Keratinocyte (primary cell): ENCODE measurements around the gene SPECC1. TPM values are rescaled to one million over a fixed set of nuclear protein-coding genes. Genes with fewer than 3 reads are reported as not detected.

Experiments
- DNase-seq: peaks from one replicate; pipeline ENCODE4 v3.0.0-alpha.2; 2011; ENCODE audit warnings: low read depth, missing footprints, low spot score
- FAIRE-seq: peaks from 2 replicates; lab custom pipeline; 2011; peaks lifted over from hg19 to GRCh38; lab: Jason Lieb, UNC
- H2AFZ ChIP-seq: 2 replicates; pipeline ENCODE4 v1.6.0; 2012; ENCODE audit warnings: low read length, control low read depth, inconsistent platforms; ENCODE audit not compliant: control insufficient read depth
- H3K27ac ChIP-seq: 2 replicates; pipeline ENCODE4 v1.5.1; 2011; ENCODE audit warnings: low read length; ENCODE audit not compliant: control insufficient read depth, insufficient read depth
- H3K27me3 ChIP-seq: 3 replicates; pipeline ENCODE4 v1.6.0; 2011; ENCODE audit warnings: low read length; ENCODE audit not compliant: control insufficient read depth, insufficient read depth; ENCODE audit errors: extremely low read depth
- H3K36me3 ChIP-seq, 2 experiments: 2 replicates in 1 of 2; 3 replicates in 1 of 2; pipeline ENCODE4 v1.5.1; 2011; ENCODE audit warnings: low read length in 2 of 2, mild to moderate bottlenecking in 1 of 2; ENCODE audit not compliant: control insufficient read depth in 2 of 2, insufficient read depth in 2 of 2; ENCODE audit errors: extremely low read depth in 1 of 2
- H3K4me1 ChIP-seq: 3 replicates; pipeline ENCODE4 v1.5.1; 2011; ENCODE audit warnings: low read length; ENCODE audit not compliant: control insufficient read depth, insufficient read depth; ENCODE audit errors: extremely low read depth
- H3K4me2 ChIP-seq: 3 replicates; pipeline ENCODE4 v1.6.0; 2011; ENCODE audit warnings: low read depth, low read length; ENCODE audit not compliant: control insufficient read depth, insufficient read depth; ENCODE audit errors: extremely low read depth
- H3K4me3 ChIP-seq, 3 experiments: fragments of 200-600 bp in 1 of 3; sonication (generic) in 1 of 3; 2 replicates in 2 of 3; 3 replicates in 1 of 3; pipeline ENCODE4 v1.5.1; 2011 to 2016; ENCODE audit warnings: low read length in 3 of 3, mild to moderate bottlenecking in 3 of 3, control low read depth in 2 of 3, inconsistent platforms in 1 of 3, low read depth in 1 of 3, mixed read lengths in 1 of 3, mixed run types in 1 of 3, moderate library complexity in 1 of 3; ENCODE audit not compliant: control insufficient read depth in 2 of 3, insufficient read depth in 2 of 3; ENCODE audit errors: extremely low read depth in 1 of 3
- H3K79me2 ChIP-seq: 2 replicates; pipeline ENCODE4 v1.6.0; 2012; ENCODE audit warnings: low read length; ENCODE audit not compliant: control insufficient read depth, insufficient read depth
- H3K9ac ChIP-seq: 3 replicates; pipeline ENCODE4 v1.6.0; 2011; ENCODE audit warnings: low read length; ENCODE audit not compliant: control insufficient read depth, insufficient read depth; ENCODE audit errors: extremely low read depth
- H3K9me1 ChIP-seq: 3 replicates; pipeline ENCODE4 v1.6.0; 2011; ENCODE audit warnings: low read length; ENCODE audit not compliant: control insufficient read depth, insufficient read depth; ENCODE audit errors: extremely low read depth
- H3K9me3 ChIP-seq: 2 replicates; pipeline ENCODE4 v1.5.1; 2012; ENCODE audit warnings: low read depth, low read length; ENCODE audit not compliant: control insufficient read depth
- H4K20me1 ChIP-seq: 3 replicates; pipeline ENCODE4 v1.6.0; 2011; ENCODE audit warnings: low read length; ENCODE audit not compliant: control insufficient read depth, insufficient read depth; ENCODE audit errors: extremely low read depth
- EZH2 ChIP-seq: IDR thresholded peaks from one replicate; pipeline ENCODE4 v1.6.1; 2012; ENCODE audit warnings: inconsistent platforms, mild to moderate bottlenecking, low read length, moderate library complexity
- dilution Hi-C: fragments of 300-500 bp; cut with MboI; formaldehyde crosslinking; loops from one replicate; pipeline ENCODE4 v1.7.0; 2020; ENCODE audit warnings: low sequenced_read_pairs; ENCODE audit not compliant: extremely low pct_ligation_motif_present
- polyA plus RNA-seq, 5 experiments: library from polyadenylated mRNA; depleted of rRNA in 3 of 5; stranded (reverse) in 3 of 5; stranded (forward) in 1 of 5; unstranded in 1 of 5; fragments of >200 nt; gene quantifications; 1 replicate in 1 of 5; 2 replicates in 3 of 5; 3 replicates in 1 of 5; pipeline versions ENCODE4 v1.2.1 to v1.2.3, GENCODE V29; 2011 to 2012; ENCODE audit warnings: missing spikeins in 2 of 5, low read depth in 1 of 5, low replicate concordance in 1 of 5
- TF ChIP-seq, protein P1 (sequence below), 3 experiments: IDR thresholded peaks in 1 of 3; conservative IDR thresholded peaks in 1 of 3; optimal IDR thresholded peaks in 1 of 3; 2 replicates in 2 of 3; 3 replicates in 1 of 3; pipeline versions ENCODE3 to v1.5.1; 2011; ENCODE audit warnings: low read length in 3 of 3, mild to moderate bottlenecking in 3 of 3, moderate library complexity in 2 of 3, control low read depth in 1 of 3, inconsistent platforms in 1 of 3; ENCODE audit not compliant: insufficient read depth in 2 of 3; ENCODE audit errors: extremely low read depth in 1 of 3

SPECC1 gene
- polyA plus RNA-seq, 1 donor (not counting 4 experiments of a cell fraction or from before 2014, with no cell fraction given) = 20.9 TPM

DNA sequence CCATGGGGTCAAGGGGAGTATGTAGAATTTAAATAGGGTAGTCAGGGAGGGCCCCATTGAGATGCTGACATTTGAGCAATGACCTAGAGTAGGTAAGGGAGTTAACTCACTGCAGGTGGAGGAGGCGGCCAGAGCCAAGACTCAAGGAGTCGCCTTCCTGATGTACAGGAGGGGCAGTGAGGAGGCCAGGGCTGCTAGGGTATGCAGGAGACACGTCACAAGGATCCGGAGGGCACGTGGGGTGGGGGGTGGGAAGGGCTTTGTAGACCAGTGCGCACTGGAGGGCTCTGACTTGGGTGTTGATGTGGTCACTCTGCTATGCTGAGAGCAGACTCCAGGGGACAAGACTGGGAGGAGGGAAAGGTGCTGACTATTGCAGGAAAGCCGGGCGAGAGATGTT, 37.5 kb downstream of the SPECC1 start:
- Histone ChIP-seq H3K79me2 (no peaks in the 10 kb centered on the region), H3K4me1 (no peaks in the 10 kb centered on the region), H3K9me1 (no peaks in the 10 kb centered on the region), H3K4me3 (no peak overlapping the region), H3K27me3 (peaks cover 11% of the 10 kb centered on the region), H4K20me1 (no peaks in the 10 kb centered on the region), H3K9ac (no peak overlapping the region), H3K27ac (no peak overlapping the region), H3K4me2 (no peak overlapping the region), H2AFZ (no peak overlapping the region), H3K9me3 (no peaks in the 10 kb centered on the region), H3K36me3 (no peaks in the 10 kb centered on the region)
- no peak for TF ChIP-seq EZH2
- TF ChIP-seq, protein P1, sequence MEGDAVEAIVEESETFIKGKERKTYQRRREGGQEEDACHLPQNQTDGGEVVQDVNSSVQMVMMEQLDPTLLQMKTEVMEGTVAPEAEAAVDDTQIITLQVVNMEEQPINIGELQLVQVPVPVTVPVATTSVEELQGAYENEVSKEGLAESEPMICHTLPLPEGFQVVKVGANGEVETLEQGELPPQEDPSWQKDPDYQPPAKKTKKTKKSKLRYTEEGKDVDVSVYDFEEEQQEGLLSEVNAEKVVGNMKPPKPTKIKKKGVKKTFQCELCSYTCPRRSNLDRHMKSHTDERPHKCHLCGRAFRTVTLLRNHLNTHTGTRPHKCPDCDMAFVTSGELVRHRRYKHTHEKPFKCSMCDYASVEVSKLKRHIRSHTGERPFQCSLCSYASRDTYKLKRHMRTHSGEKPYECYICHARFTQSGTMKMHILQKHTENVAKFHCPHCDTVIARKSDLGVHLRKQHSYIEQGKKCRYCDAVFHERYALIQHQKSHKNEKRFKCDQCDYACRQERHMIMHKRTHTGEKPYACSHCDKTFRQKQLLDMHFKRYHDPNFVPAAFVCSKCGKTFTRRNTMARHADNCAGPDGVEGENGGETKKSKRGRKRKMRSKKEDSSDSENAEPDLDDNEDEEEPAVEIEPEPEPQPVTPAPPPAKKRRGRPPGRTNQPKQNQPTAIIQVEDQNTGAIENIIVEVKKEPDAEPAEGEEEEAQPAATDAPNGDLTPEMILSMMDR (optimal IDR thresholded peaks at IDR 0.05 in 1 of 3, IDR thresholded peaks at IDR 0.05 in 1 of 3, conservative IDR thresholded peaks at IDR 0.05 in 1 of 3; ENCODE audit: extremely low read depth in 1 of 3, insufficient read depth in 2 of 3, low read length in 3 of 3) = no peak
- DNase-seq = no peak
- no peak for FAIRE-seq
- dilution Hi-C loops = no loop called here

DNA sequence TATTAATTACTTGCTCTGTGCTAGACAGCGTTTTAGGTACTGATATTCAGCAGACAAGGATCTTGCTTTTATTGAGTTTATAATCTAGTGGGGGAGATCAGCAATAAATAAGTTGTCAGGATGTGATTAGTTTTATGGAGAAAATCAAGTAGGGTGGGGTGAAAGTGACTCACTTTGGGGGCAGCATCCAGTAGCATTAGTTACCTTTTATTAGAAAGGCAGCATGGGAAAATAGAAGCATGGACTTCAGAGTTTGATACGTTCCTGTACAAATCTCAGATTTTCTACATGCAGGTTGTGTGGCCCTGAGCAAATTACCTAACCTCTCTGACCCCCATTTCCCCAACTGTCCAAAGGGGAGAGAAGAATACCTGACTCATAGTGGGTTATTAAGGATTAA, 42.5 kb downstream of the SPECC1 start:
- no peak overlapping the region for H3K27ac ChIP-seq
- H3K4me2 ChIP-seq = no peak overlapping the region
- H3K9me1 ChIP-seq = no peaks in the 10 kb centered on the region
- DNase-seq (no peak), FAIRE-seq (no peak)
- dilution Hi-C loops = no loop called here
- no peaks in the 10 kb centered on the region for H3K36me3 ChIP-seq
- TF ChIP-seq, protein P1 (optimal IDR thresholded peaks at IDR 0.05 in 1 of 3, IDR thresholded peaks at IDR 0.05 in 1 of 3, conservative IDR thresholded peaks at IDR 0.05 in 1 of 3; ENCODE audit: extremely low read depth in 1 of 3, insufficient read depth in 2 of 3, low read length in 3 of 3) = no peak
- TF ChIP-seq EZH2 = no peak
- no peak overlapping the region for H3K9ac ChIP-seq
- no peaks in the 10 kb centered on the region for H4K20me1 ChIP-seq
- no peak overlapping the region for H3K4me3 ChIP-seq
- no peaks in the 10 kb centered on the region for H3K4me1 ChIP-seq
- no peaks in the 10 kb centered on the region for H3K79me2 ChIP-seq
- H3K9me3 ChIP-seq = peaks cover 2% of the 10 kb centered on the region
- H3K27me3 ChIP-seq = peaks cover 4% of the 10 kb centered on the region
- H2AFZ ChIP-seq = no peak overlapping the region
